CD4-positive, alpha-beta T cell treated with Interleukin-15 for 4 hours (primary cell): Measurements from ENCODE around the gene RXRA.

Source experiments
- DNase-seq: peaks from one replicate; pipeline ENCODE4 v3.0.0-alpha.2; 2020; ENCODE audit warnings: low spot score

RXRA gene

GRCh38 chr9:134454476-134454857, 128.2 kb downstream of the RXRA start:
- DNase-seq: no peak

- DNase-seq: no peak
Measured at GRCh38 chr9:134455021-134455471, 128.8 kb downstream of the RXRA start.

- DNase-seq: no peak
Measured at GRCh38 chr9:134455537-134455933, 129.3 kb downstream of the RXRA start.

GRCh38 chr9:134455934-134456755, 129.9 kb downstream of the RXRA start:
- DNase-seq: peak; percentile 66

- no peak for DNase-seq
Measured at GRCh38 chr9:134456756-134457305, 130.6 kb downstream of the RXRA start.

GRCh38 chr9:134457321-134458206, 131.3 kb downstream of the RXRA start:
- no peak for DNase-seq

GRCh38 chr9:134458207-134459108, 132.2 kb downstream of the RXRA start:
- DNase-seq: no peak

GRCh38 chr9:134459164-134459563, 132.9 kb downstream of the RXRA start:
- DNase-seq: no peak

GRCh38 chr9:134459573-134459972, 133.3 kb downstream of the RXRA start:
- DNase-seq: no peak

GRCh38 chr9:134460206-134460605, 134.0 kb downstream of the RXRA start:
- no peak for DNase-seq

- DNase-seq: no peak
Measured at GRCh38 chr9:134460896-134461295, 134.6 kb downstream of the RXRA start.

GRCh38 chr9:134461426-134461982, 135.2 kb downstream of the RXRA start:
- DNase-seq: no peak

GRCh38 chr9:134462318-134462717, 136.1 kb downstream of the RXRA start:
- no peak for DNase-seq

GRCh38 chr9:134463280-134463679, 137.0 kb downstream of the RXRA start:
- no peak for DNase-seq

GRCh38 chr9:134466869-134467616, 140.8 kb downstream of the RXRA start:
- no peak for DNase-seq

- DNase-seq: no peak
Measured at GRCh38 chr9:134468358-134468757, 142.1 kb downstream of the RXRA start.

- no peak for DNase-seq
Measured at GRCh38 chr9:134469041-134469875, 143.0 kb downstream of the RXRA start.

- no peak for DNase-seq
Measured at GRCh38 chr9:134472256-134472655, 146.0 kb downstream of the RXRA start.
